GM23338 (cell line): ENCODE measurements around the gene LRRC26. TPM values are rescaled to one million over a fixed set of nuclear protein-coding genes. Genes with fewer than 3 reads are reported as not detected.

Experiments
- ATAC-seq: fragments of 200-7000 bp; cut with Tn5 transposase; 3 replicates; pipeline ENCODE4 v1.9.1; 2020
- DNase-seq: peaks from one replicate; pipeline ENCODE4 v3.0.0-alpha.2; 2015; ENCODE audit warnings: low spot score
- H2AFZ ChIP-seq: fragments of 200-600 bp; sonication (generic); 2 replicates; pipeline ENCODE4 v1.8.0; 2016; ENCODE audit warnings: antibody characterized with exemption, mild to moderate bottlenecking, moderate library complexity
- H3F3A ChIP-seq: fragments of 200-600 bp; sonication (generic); replicated peaks from 2 replicates; pipeline ENCODE4 v1.8.0; 2017; ENCODE audit warnings: antibody characterized with exemption, mixed run types, low read depth
- H3K27ac ChIP-seq: fragments of 200-600 bp; sonication (generic); 2 replicates; pipeline ENCODE4 v1.6.1; 2016; ENCODE audit warnings: low read depth
- H3K27me3 ChIP-seq: fragments of 200-600 bp; sonication (generic); 2 replicates; pipeline ENCODE4 v1.8.0; 2016; ENCODE audit warnings: mild to moderate bottlenecking, mixed run types, moderate library complexity; ENCODE audit not compliant: insufficient read depth
- H3K36me3 ChIP-seq: fragments of 200-600 bp; sonication (generic); 2 replicates; pipeline ENCODE4 v1.8.0; 2016; ENCODE audit warnings: mild to moderate bottlenecking; ENCODE audit not compliant: insufficient read depth
- H3K4me1 ChIP-seq: fragments of 200-600 bp; sonication (generic); 2 replicates; pipeline ENCODE4 v1.8.0; 2016; ENCODE audit warnings: mild to moderate bottlenecking, moderate library complexity; ENCODE audit not compliant: insufficient read depth
- H3K4me2 ChIP-seq: fragments of 200-600 bp; sonication (generic); 2 replicates; pipeline ENCODE4 v1.7.1; 2017; ENCODE audit warnings: mixed run types
- H3K4me3 ChIP-seq: fragments of 200-600 bp; sonication (generic); 2 replicates; pipeline ENCODE4 v1.6.1; 2016; ENCODE audit warnings: mixed run types
- H3K79me2 ChIP-seq: fragments of 200-600 bp; sonication (generic); replicated peaks from 2 replicates; pipeline ENCODE4 v1.8.0; 2017; ENCODE audit warnings: mild to moderate bottlenecking; ENCODE audit not compliant: insufficient read depth
- H3K9me2 ChIP-seq: fragments of 200-600 bp; sonication (generic); 2 replicates; pipeline ENCODE4 v1.8.0; 2017; ENCODE audit not compliant: insufficient read depth
- H4K20me1 ChIP-seq: fragments of 200-600 bp; sonication (generic); replicated peaks from 2 replicates; pipeline ENCODE4 v1.8.0; 2017; ENCODE audit warnings: mild to moderate bottlenecking; ENCODE audit not compliant: insufficient read depth
- H3K27ac Mint-ChIP-seq: 2 replicates; pipeline ENCODE4 v1.8.0; 2020; ENCODE audit warnings: inconsistent platforms, mild to moderate bottlenecking, moderate library complexity, mixed read lengths
- H3K27me3 Mint-ChIP-seq: 3 replicates; pipeline ENCODE4 v1.8.0; 2022; ENCODE audit warnings: low read depth, mild to moderate bottlenecking, moderate library complexity, mixed read lengths, inconsistent platforms; ENCODE audit not compliant: insufficient read depth, poor library complexity
- H3K36me3 Mint-ChIP-seq: 3 replicates; pipeline ENCODE4 v1.8.0; 2021; ENCODE audit warnings: low read depth, mild to moderate bottlenecking, inconsistent platforms, moderate library complexity, mixed read lengths
- H3K4me1 Mint-ChIP-seq: 3 replicates; pipeline ENCODE4 v1.8.0; 2020; ENCODE audit warnings: mild to moderate bottlenecking, inconsistent platforms, mixed read lengths
- H3K4me3 Mint-ChIP-seq: 3 replicates; pipeline ENCODE4 v1.8.0; 2021; ENCODE audit warnings: moderate library complexity, mild to moderate bottlenecking, inconsistent platforms, mixed read lengths
- H3K9me3 Mint-ChIP-seq: 3 replicates; pipeline ENCODE4 v1.8.0; 2020; ENCODE audit warnings: moderate library complexity, mild to moderate bottlenecking, inconsistent platforms, mixed read lengths
- CTCF ChIP-seq, 2 experiments: fragments of 200-600 bp in 1 of 2; sonication (generic) in 1 of 2; conservative IDR thresholded peaks; 2 replicates each; pipeline versions ENCODE4 v1.5.1 to v1.6.1; 2016 to 2017; ENCODE audit warnings: antibody characterized with exemption in 2 of 2, low read depth in 2 of 2, mild to moderate bottlenecking in 2 of 2, moderate library complexity in 1 of 2
- ETS1 ChIP-seq: IDR thresholded peaks from 2 replicates; pipeline ENCODE4 v1.6.1; 2016; ENCODE audit warnings: antibody characterized with exemption
- EZH2 ChIP-seq: fragments of 200-600 bp; sonication (generic); IDR thresholded peaks from one replicate; pipeline ENCODE4 v1.8.0; 2017; ENCODE audit warnings: antibody characterized with exemption, mild to moderate bottlenecking, low read depth; ENCODE audit not compliant: unreplicated experiment
- EZH2phosphoT487 ChIP-seq: fragments of 200-600 bp; sonication (generic); IDR thresholded peaks from one replicate; pipeline ENCODE4 v1.8.1; 2018; ENCODE audit warnings: antibody characterized with exemption; ENCODE audit not compliant: unreplicated experiment
- JUNB ChIP-seq: IDR thresholded peaks from one replicate; pipeline ENCODE4 v1.6.1; 2016; ENCODE audit warnings: antibody characterized with exemption; ENCODE audit not compliant: unreplicated experiment
- NANOG ChIP-seq: IDR thresholded peaks from 2 replicates; pipeline ENCODE4 v1.6.1; 2016; ENCODE audit warnings: antibody characterized with exemption, borderline replicate concordance
- POLR2AphosphoS5 ChIP-seq: IDR thresholded peaks from 2 replicates; pipeline ENCODE4 v1.6.1; 2016; ENCODE audit warnings: antibody characterized with exemption, low read depth
- REST ChIP-seq: IDR thresholded peaks from one replicate; pipeline ENCODE4 v1.6.1; 2018; ENCODE audit warnings: antibody characterized with exemption; ENCODE audit not compliant: unreplicated experiment
- STAT1 ChIP-seq: IDR thresholded peaks from one replicate; pipeline ENCODE4 v1.6.1; 2016; ENCODE audit warnings: antibody characterized with exemption; ENCODE audit not compliant: unreplicated experiment
- ZNF331 ChIP-seq: fragments of 250-450 bp; sonication (Bioruptor Pico); IDR thresholded peaks from 2 replicates; pipeline ENCODE4 v1.5.0; 2020; ENCODE audit warnings: low read depth, mild to moderate bottlenecking, moderate library complexity
- polyA plus RNA-seq: library from polyadenylated mRNA; unstranded; fragments of >200 nt; fragmentation: Nextera tagmentation; extraction: Ambion mirVana; gene quantifications from 2 replicates; pipeline ENCODE4 v1.2.1, GENCODE V29; 2016
- total RNA-seq: library from RNA; depleted of rRNA; stranded (reverse); fragments of >200 nt; shearing (Covaris generic); gene quantifications from 2 replicates; pipeline ENCODE4 v1.2.3, GENCODE V29; 2014

LRRC26 gene
- total and polyA plus RNA-seq, 2 experiments from 2014 or later, result 0.21 to 4.3 TPM

- ATAC-seq (peak; percentile 41), DNase-seq (no peak)
- Histone ChIP-seq H3K27ac (no peak overlapping the region), H3K36me3 (no peaks in the 10 kb centered on the region), H3K4me3 (no peak overlapping the region), H3K79me2 (no peaks in the 10 kb centered on the region), H4K20me1 (no peaks in the 10 kb centered on the region; the same call in 1 of the 2 replicates), H2AFZ (no peak overlapping the region), H3K9me2 (no peaks in the 10 kb centered on the region), H3K27me3 (no peaks in the 10 kb centered on the region), H3K4me2 (no peak overlapping the region), H3K4me1 (no peaks in the 10 kb centered on the region), H3F3A (peaks cover 11% of the 10 kb centered on the region)
- Mint-ChIP-seq H3K4me1 (peaks cover 2% of the 10 kb centered on the region; the same call in 1 of the 3 replicates), H3K27ac (no peak overlapping the region), H3K36me3 (no peaks in the 10 kb centered on the region), H3K4me3 (no peak overlapping the region), H3K9me3 (peaks cover 13% of the 10 kb centered on the region; the same call in 2 of the 3 replicates), H3K27me3 (peaks cover 11% of the 10 kb centered on the region)
- TF ChIP-seq CTCF (conservative IDR thresholded peaks at IDR 0.05; ENCODE audit: low read depth in 2 of 2) (no peak), ZNF331 (no peak), REST (no peak), JUNB (no peak), EZH2phosphoT487 (no peak), POLR2AphosphoS5 (no peak), ETS1 (no peak), STAT1 (no peak), EZH2 (no peak), NANOG (no peak)
These were observed 22.1 kb downstream of the LRRC26 start for GRCh38 chr9:137147793-137148160.
